Naive thymus-derived CD4-positive, alpha-beta T cell (primary cell): ENCODE results near the gene HOXB3. TPM values are rescaled to one million over a fixed set of nuclear protein-coding genes. Genes with fewer than 3 reads are reported as not detected.

Experiments used
- ATAC-seq: fragments of 150-1000 bp; cut with Tn5 transposase; 2 replicates; pipeline ENCODE4 v1.10.0; 2021; ENCODE audit warnings: mild to moderate bottlenecking, moderate library complexity
- CTCF ChIA-PET: fragments of 350-600 bp; sonication (Branson Sonifier 250); formaldehyde crosslinking; loops from one replicate; lab custom pipeline; 2021; ENCODE audit warnings: antibody characterized with exemption; lab: Charles Lee
- POLR2A ChIA-PET: fragments of 350-600 bp; sonication (Branson Sonifier 250); formaldehyde crosslinking; loops from one replicate; lab custom pipeline; 2021; ENCODE audit warnings: antibody characterized with exemption, inconsistent platforms; lab: Charles Lee
- DNase-seq, 9 donors: peaks; one replicate each; pipeline versions ENCODE4 v3.0.0 to v3.0.0-alpha.2; 2020 to 2022; ENCODE audit warnings: mixed read lengths in 1 of 9
- H3K27ac ChIP-seq: one replicate; pipeline ENCODE4 v1.7.0; 2013; ENCODE audit warnings: mild to moderate bottlenecking, low read depth, low read length, moderate library complexity
- H3K27me3 ChIP-seq, 2 donors: one replicate each; pipeline ENCODE4 v1.7.0; 2013; ENCODE audit warnings: low read length in 2 of 2, mild to moderate bottlenecking in 2 of 2, moderate library complexity in 2 of 2; ENCODE audit not compliant: control insufficient read depth in 2 of 2, insufficient read depth in 2 of 2
- H3K36me3 ChIP-seq, 3 experiments: 1 replicate in 2 of 3; 2 replicates in 1 of 3; pipeline ENCODE4 v1.7.0; 2013; ENCODE audit warnings: low read length in 3 of 3, mild to moderate bottlenecking in 3 of 3, moderate library complexity in 1 of 3; ENCODE audit not compliant: insufficient read depth in 3 of 3, control insufficient read depth in 2 of 3
- H3K4me1 ChIP-seq, 2 donors: one replicate each; pipeline ENCODE4 v1.7.0; 2013; ENCODE audit warnings: low read length in 2 of 2, mild to moderate bottlenecking in 2 of 2, moderate library complexity in 1 of 2; ENCODE audit not compliant: control insufficient read depth in 2 of 2, insufficient read depth in 2 of 2
- H3K4me3 ChIP-seq: 2 replicates; pipeline ENCODE4 v1.7.0; 2013; ENCODE audit warnings: mild to moderate bottlenecking, low read length
- H3K9me3 ChIP-seq, 3 experiments: 1 replicate in 2 of 3; 2 replicates in 1 of 3; pipeline ENCODE4 v1.7.0; 2013; ENCODE audit warnings: low read length in 3 of 3; ENCODE audit not compliant: control insufficient read depth in 2 of 3
- H3K27ac Mint-ChIP-seq, 9 donors: one replicate each; pipeline ENCODE4 v1.8.0; 2020 to 2022; ENCODE audit warnings: mixed read lengths in 9 of 9, mild to moderate bottlenecking in 8 of 9, moderate library complexity in 5 of 9, inconsistent platforms in 2 of 9
- H3K27me3 Mint-ChIP-seq, 5 donors: one replicate each; pipeline ENCODE4 v1.8.0; 2021 to 2022; ENCODE audit warnings: mixed read lengths in 5 of 5, mild to moderate bottlenecking in 1 of 5
- H3K36me3 Mint-ChIP-seq, 5 donors: one replicate each; pipeline ENCODE4 v1.8.0; 2020 to 2022; ENCODE audit warnings: mixed read lengths in 5 of 5, mild to moderate bottlenecking in 3 of 5, inconsistent platforms in 1 of 5
- H3K4me1 Mint-ChIP-seq, 7 donors: one replicate each; pipeline ENCODE4 v1.8.0; 2020 to 2022; ENCODE audit warnings: mixed read lengths in 7 of 7, mild to moderate bottlenecking in 3 of 7, inconsistent platforms in 1 of 7
- H3K4me3 Mint-ChIP-seq, 10 donors: one replicate each; pipeline ENCODE4 v1.8.0; 2020 to 2022; ENCODE audit warnings: mild to moderate bottlenecking in 10 of 10, mixed read lengths in 10 of 10, moderate library complexity in 6 of 10, inconsistent platforms in 2 of 10
- H3K9me3 Mint-ChIP-seq, 11 donors: one replicate each; pipeline ENCODE4 v1.8.0; 2020 to 2022; ENCODE audit warnings: mixed read lengths in 11 of 11, mild to moderate bottlenecking in 4 of 11, inconsistent platforms in 1 of 11, moderate library complexity in 1 of 11
- intact Hi-C, 2 donors: fragments of 100-400 bp; cut with micrococcal nuclease; formaldehyde crosslinking; loops; one replicate each; pipeline ENCODE4 v1.15.1; 2023
- polyA plus RNA-seq, 2 donors: library from polyadenylated mRNA; unstranded; fragments of 300-500 nt; fragmentation: Illumina TruSeq; gene quantifications; one replicate each; pipeline ENCODE4 v1.2.3, GENCODE V29; 2021
- total RNA-seq, 6 experiments: library from RNA in 5 of 6; stranded (reverse) in 5 of 6; gene quantifications; 1 replicate in 5 of 6; 2 replicates in 1 of 6; pipeline ENCODE4 v1.2.3 and lab custom pipeline; 2021 to 2026

HOXB3 gene
- total and polyA plus RNA-seq, 7 experiments from 2014 or later, result 0.11 to 14.6 (median 5.8) TPM; not detected in 1

DNA sequence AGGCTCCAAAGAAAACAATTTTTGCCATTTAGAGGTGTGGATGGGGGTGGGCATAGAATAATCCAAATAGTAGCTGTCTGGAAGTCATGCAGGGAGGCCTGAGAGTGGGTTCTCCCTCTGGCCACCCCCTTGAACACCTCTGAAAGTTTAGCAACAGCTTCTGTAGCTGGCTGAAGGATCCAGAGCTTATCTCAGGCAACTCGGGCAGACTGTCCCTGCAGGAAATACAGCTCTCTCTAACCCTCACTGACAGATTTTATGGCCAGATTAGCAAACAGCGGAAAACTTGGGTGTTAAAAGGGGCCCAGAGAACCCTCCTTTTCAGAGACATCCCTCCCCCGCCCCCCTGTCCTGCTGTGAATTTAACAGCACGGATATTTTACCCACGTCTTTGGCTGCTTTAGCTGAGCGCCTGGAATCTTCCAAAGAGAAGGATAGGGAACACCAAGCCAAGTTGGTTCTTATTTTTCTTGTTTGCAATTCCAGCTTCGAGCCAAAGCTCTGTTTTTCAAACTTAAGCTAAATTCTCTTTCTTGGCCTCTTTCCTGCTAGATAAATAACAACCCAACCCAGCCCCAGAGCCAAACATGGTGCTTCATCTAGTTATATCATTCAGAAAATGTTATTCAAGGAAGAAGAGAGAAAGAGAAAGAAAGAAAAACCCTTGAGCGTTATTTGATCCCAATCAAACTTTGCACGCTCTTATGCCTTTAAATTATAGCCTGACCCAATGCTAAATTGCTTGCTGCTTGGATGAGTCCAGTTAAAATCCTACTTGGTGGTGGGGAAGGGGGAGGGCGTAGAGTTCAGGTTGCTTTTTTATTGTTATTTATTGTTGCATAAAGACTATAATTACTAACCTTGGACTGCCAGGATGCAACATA is 42.9 kb downstream of the HOXB3 start:
- H3K36me3 Mint-ChIP-seq, result peaks cover 0 to 19% (median 8%) of the 10 kb centered on the region in 5 donors
- DNase-seq (peak in 1 of 9 donors; percentile 11), ATAC-seq (no peak)
- ChIA-PET CTCF (interaction anchor here (0.6 to 1.8 kb wide), 4 partner anchors 9 to 85 kb away, joined by 3 to 7 read pairs (median 4); no protein-coding TSS in a partner anchor), POLR2A (interaction anchor here (0.5 to 4.3 kb wide), 7 partner anchors 8 to 1603 kb away, joined by 3 to 24 read pairs (median 3); partner anchors contain the start of gene PPP1R9B)
- H3K4me3 Mint-ChIP-seq, result peak overlapping the region in 9 of 10 donors; percentile 71 to 100 (median 94)
- peaks cover 0 to 18% (median 10%) of the 10 kb centered on the region in 5 donors for H3K27me3 Mint-ChIP-seq
- H3K27ac Mint-ChIP-seq, result peak overlapping the region; percentile 87 to 100 (median 95)
- Histone ChIP-seq H3K9me3 (no peaks in the 10 kb centered on the region), H3K27me3 (no peaks in the 10 kb centered on the region), H3K4me1 (peaks cover 0 to 29% of the 10 kb centered on the region in 2 donors), H3K36me3 (peaks cover 0 to 5% (median 0%) of the 10 kb centered on the region in 3 experiments), H3K4me3 (peak overlapping the region; percentile 31), H3K27ac (peak overlapping the region; percentile 90)
- intact Hi-C loops, result loop anchor here in 1 of 2 donors (10.0 kb wide), 1 partner anchor 348 kb away; the partner anchor contains the start of gene ATP5MC1
- peaks cover 15 to 56% (median 48%) of the 10 kb centered on the region in 7 donors for H3K4me1 Mint-ChIP-seq
- H3K9me3 Mint-ChIP-seq, result no peaks in the 10 kb centered on the region

- Mint-ChIP-seq H3K27me3 (peaks cover 0 to 22% (median 10%) of the 10 kb centered on the region in 5 donors), H3K36me3 (peaks cover 0 to 21% (median 8%) of the 10 kb centered on the region in 5 donors), H3K4me1 (peaks cover 20 to 62% (median 49%) of the 10 kb centered on the region in 7 donors), H3K4me3 (peak overlapping the region; percentile 15 to 100 (median 94)), H3K9me3 (no peaks in the 10 kb centered on the region), H3K27ac (peak overlapping the region; percentile 87 to 100 (median 95))
- Histone ChIP-seq H3K9me3 (no peaks in the 10 kb centered on the region), H3K4me3 (peak overlapping the region; percentile 31), H3K27ac (peak overlapping the region; percentile 90), H3K36me3 (peaks cover 0 to 5% (median 0%) of the 10 kb centered on the region in 3 experiments), H3K27me3 (no peaks in the 10 kb centered on the region), H3K4me1 (peaks cover 0 to 29% of the 10 kb centered on the region in 2 donors)
- CTCF ChIA-PET, result interaction anchor here (0.6 to 1.8 kb wide), 3 partner anchors 8 to 54 kb away, joined by 3 to 7 read pairs (median 4); no protein-coding TSS in a partner anchor
- no peak for ATAC-seq
- intact Hi-C loops, result loop anchor here in 1 of 2 donors (10.0 kb wide), 1 partner anchor 348 kb away; the partner anchor contains the start of gene ATP5MC1
- no peak for DNase-seq
- POLR2A ChIA-PET, result interaction anchor here (0.7 to 4.3 kb wide), 7 partner anchors 11 to 92 kb away, joined by 3 to 24 read pairs (median 3); no protein-coding TSS in a partner anchor
Measured at GRCh38 chr17:48546137-48546923, 43.7 kb downstream of the HOXB3 start.

DNA sequence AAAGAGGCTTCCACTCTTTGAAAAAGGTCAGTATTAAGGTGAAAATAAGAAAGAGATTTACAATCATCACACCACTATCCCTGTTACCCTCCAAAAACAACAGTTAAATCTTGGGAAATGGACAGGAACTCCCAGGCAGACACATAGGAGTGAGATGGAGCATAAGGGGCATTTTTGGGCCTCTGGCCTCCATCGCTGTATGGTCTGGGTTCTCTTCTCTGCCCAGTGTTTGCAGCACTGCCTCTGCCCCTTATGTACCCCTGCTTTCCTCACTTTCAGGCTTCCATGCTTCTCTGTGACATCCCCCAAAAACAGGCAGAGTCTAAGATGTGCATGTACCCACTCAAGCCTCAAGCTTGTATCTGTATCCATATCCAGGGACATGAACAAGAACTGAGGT is 44.5 kb downstream of the HOXB3 start:
- Mint-ChIP-seq H3K4me1 (peaks cover 20 to 68% (median 54%) of the 10 kb centered on the region in 7 donors), H3K36me3 (peaks cover 0 to 24% (median 8%) of the 10 kb centered on the region in 5 donors), H3K4me3 (peak overlapping the region; percentile 94 to 100 (median 95)), H3K27me3 (peaks cover 0 to 22% (median 10%) of the 10 kb centered on the region in 5 donors), H3K27ac (peak overlapping the region; percentile 54 to 100 (median 95)), H3K9me3 (no peaks in the 10 kb centered on the region)
- ChIA-PET POLR2A (interaction anchor here (1.0 to 4.3 kb wide), 3 partner anchors 11 to 34 kb away, joined by 3 to 24 read pairs (median 3); no protein-coding TSS in a partner anchor), CTCF (no interaction called here)
- DNase-seq (no peak), ATAC-seq (no peak)
- no peaks in the 10 kb centered on the region for H3K9me3 ChIP-seq
- no peak overlapping the region for H3K4me3 ChIP-seq
- H3K36me3 ChIP-seq, result peaks cover 0 to 5% (median 0%) of the 10 kb centered on the region in 3 experiments
- peak overlapping the region; percentile 90 for H3K27ac ChIP-seq
- intact Hi-C loops, result loop anchor here in 1 of 2 donors (10.0 kb wide), 1 partner anchor 349 kb away; the partner anchor contains the start of gene ATP5MC1
- no peaks in the 10 kb centered on the region for H3K27me3 ChIP-seq
- H3K4me1 ChIP-seq, result peaks cover 0 to 29% of the 10 kb centered on the region in 2 donors

DNA sequence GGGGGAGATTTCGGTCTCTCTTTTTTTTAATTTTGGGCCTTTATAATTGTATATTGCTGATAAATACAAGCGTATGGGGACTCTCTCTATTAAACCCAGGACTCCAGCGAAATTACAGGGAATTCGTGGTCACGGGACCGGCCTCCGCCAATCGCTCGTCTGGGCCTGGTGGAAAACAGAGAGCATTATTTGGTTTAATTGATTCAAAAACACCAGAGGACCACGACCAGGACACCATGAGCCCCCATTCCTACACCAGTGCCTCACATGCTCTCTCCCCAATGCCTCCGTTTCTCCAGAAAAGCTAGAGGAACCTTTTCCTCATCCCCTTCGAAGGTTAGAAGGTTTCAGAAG is 45.0 kb downstream of the HOXB3 start, which contains the start of gene HOXB2:
TSS of gene HOXB2 (minus strand) at position 88 of the 354 bp plus-strand sequence. CDS start 198 bp downstream, outside the sequence.
- Mint-ChIP-seq H3K27ac (peak within 1 kb of the TSS; percentile 87 to 100 (median 95)), H3K27me3 (peaks cover 0 to 22% (median 10%) of the 10 kb centered on the region in 5 donors), H3K36me3 (peaks cover 0 to 25% (median 8%) of the 10 kb centered on the region in 5 donors), H3K4me3 (peak within 1 kb of the TSS; percentile 94 to 100 (median 95)), H3K9me3 (no peaks in the 10 kb centered on the region), H3K4me1 (peaks cover 20 to 73% (median 58%) of the 10 kb centered on the region in 7 donors)
- Histone ChIP-seq H3K27me3 (no peaks in the 10 kb centered on the region), H3K36me3 (peaks cover 0 to 5% (median 0%) of the 10 kb centered on the region in 3 experiments), H3K4me1 (peaks cover 0 to 34% of the 10 kb centered on the region in 2 donors), H3K27ac (peak within 1 kb of the TSS; percentile 90), H3K4me3 (peak within 1 kb of the TSS; percentile 80), H3K9me3 (no peaks in the 10 kb centered on the region)
- ChIA-PET CTCF (no interaction called here), POLR2A (interaction anchor here (1.1 to 4.3 kb wide), 2 partner anchors 12 to 35 kb away, joined by 3 to 24 read pairs; no protein-coding TSS in a partner anchor)
- ATAC-seq (no peak), DNase-seq (no peak)
- intact Hi-C loops, result loop anchor here in 1 of 2 donors (10.0 kb wide), 1 partner anchor 350 kb away; the partner anchor contains the start of gene ATP5MC1

DNA sequence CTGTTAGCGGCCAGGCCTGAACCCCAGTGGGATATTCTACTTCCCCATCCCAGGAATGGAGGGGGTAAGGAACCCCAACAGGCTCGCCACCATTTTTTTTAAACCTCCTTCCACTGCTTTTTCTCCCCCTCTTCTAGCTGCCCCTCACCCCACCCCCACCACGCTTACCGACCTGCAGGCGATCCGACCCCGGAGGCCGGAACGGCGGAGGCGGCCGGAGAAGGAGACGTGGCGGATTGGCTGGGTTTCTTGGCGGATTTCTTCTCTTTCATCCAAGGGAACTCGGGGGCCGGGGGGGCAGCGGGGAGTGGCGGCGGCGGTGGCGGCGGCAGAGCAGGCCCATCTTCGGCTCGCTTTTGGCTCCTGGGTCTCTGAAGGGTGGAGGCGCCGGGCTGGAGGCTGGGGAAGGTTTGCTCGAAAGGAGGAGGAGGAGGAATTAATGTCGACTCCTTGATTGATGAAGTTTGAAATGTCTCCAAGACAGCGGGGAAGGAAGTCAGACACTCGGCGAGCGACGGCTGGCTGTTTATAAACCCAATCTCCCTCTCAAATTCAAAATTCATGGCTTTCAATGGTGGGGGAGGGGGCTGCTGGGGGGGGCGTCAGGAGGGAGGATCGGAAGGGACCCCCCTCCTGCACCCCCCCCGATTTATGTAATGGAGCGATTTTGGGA is 45.6 kb downstream of the HOXB3 start:
- Mint-ChIP-seq H3K36me3 (peaks cover 0 to 25% (median 8%) of the 10 kb centered on the region in 5 donors), H3K9me3 (no peaks in the 10 kb centered on the region), H3K27ac (peak overlapping the region; percentile 87 to 100 (median 95)), H3K4me1 (peaks cover 20 to 77% (median 62%) of the 10 kb centered on the region in 7 donors), H3K4me3 (peak overlapping the region; percentile 94 to 100 (median 95)), H3K27me3 (peaks cover 0 to 23% (median 10%) of the 10 kb centered on the region in 5 donors)
- intact Hi-C loops, result loop anchor here (1.0 to 10.0 kb wide), 6 partner anchors 34 to 350 kb away; partner anchors contain the start of genes ATP5MC1 (in 1 of the 2) and HOXB4 (in 1 of the 2)
- POLR2A ChIA-PET, result interaction anchor here (0.7 to 2.4 kb wide), 6 partner anchors 9 to 51 kb away, joined by 3 to 12 read pairs (median 3); no protein-coding TSS in a partner anchor
- Histone ChIP-seq H3K27ac (peak overlapping the region; percentile 90), H3K4me1 (peaks cover 0 to 37% of the 10 kb centered on the region in 2 donors), H3K9me3 (no peaks in the 10 kb centered on the region), H3K36me3 (peaks cover 0 to 5% (median 0%) of the 10 kb centered on the region in 3 experiments), H3K4me3 (peak overlapping the region; percentile 80), H3K27me3 (no peaks in the 10 kb centered on the region)
- DNase-seq (peak in 6 of 9 donors; percentile 27 to 59 (median 34)), ATAC-seq (no peak)
- CTCF ChIA-PET, result no interaction called here
